Measurements from ENCODE around the gene KIFC3.
"Not testable (repeated sequence)": the region's sequence is repeated elsewhere in the genome, so short reads cannot be mapped to it uniquely, and the experiment has no call there.

DNA sequence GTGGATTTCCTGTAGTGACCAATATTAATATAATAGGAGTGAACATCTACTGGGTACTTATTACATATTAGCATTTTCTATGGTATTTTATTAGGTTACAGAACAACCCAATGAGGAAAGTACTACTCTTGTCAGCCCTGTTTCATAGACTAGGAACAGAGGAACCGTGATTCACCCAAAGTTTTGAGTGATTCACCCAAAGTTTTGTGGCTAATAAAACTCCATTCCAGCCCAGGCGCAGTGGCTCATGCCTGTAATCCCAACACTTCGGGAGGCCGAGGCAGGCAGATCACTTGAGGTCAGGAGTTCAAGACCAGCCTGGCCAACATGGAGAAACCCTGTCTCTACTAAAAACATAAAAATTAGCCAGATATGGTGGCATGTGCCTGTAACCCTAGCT is 33.1 kb upstream of the KIFC3 start:
- TF ChIP-seq, protein P1, sequence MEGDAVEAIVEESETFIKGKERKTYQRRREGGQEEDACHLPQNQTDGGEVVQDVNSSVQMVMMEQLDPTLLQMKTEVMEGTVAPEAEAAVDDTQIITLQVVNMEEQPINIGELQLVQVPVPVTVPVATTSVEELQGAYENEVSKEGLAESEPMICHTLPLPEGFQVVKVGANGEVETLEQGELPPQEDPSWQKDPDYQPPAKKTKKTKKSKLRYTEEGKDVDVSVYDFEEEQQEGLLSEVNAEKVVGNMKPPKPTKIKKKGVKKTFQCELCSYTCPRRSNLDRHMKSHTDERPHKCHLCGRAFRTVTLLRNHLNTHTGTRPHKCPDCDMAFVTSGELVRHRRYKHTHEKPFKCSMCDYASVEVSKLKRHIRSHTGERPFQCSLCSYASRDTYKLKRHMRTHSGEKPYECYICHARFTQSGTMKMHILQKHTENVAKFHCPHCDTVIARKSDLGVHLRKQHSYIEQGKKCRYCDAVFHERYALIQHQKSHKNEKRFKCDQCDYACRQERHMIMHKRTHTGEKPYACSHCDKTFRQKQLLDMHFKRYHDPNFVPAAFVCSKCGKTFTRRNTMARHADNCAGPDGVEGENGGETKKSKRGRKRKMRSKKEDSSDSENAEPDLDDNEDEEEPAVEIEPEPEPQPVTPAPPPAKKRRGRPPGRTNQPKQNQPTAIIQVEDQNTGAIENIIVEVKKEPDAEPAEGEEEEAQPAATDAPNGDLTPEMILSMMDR (tag by site-specific recombination; IDR thresholded peaks at IDR 0.05): not testable (repeated sequence)
- not testable (repeated sequence) for TF ChIP-seq ZNF488 (tag by site-specific recombination; IDR thresholded peaks at IDR 0.05); KLF1 (tag by site-specific recombination; IDR thresholded peaks at IDR 0.05); GLI4 (tag by site-specific recombination; IDR thresholded peaks at IDR 0.05); HOXA7 (CRISPR knock-in tag; IDR thresholded peaks at IDR 0.05; ENCODE audit: borderline replicate concordance); YY1 (tag by site-specific recombination; IDR thresholded peaks at IDR 0.05)
- TF ChIP-seq, protein P2, sequence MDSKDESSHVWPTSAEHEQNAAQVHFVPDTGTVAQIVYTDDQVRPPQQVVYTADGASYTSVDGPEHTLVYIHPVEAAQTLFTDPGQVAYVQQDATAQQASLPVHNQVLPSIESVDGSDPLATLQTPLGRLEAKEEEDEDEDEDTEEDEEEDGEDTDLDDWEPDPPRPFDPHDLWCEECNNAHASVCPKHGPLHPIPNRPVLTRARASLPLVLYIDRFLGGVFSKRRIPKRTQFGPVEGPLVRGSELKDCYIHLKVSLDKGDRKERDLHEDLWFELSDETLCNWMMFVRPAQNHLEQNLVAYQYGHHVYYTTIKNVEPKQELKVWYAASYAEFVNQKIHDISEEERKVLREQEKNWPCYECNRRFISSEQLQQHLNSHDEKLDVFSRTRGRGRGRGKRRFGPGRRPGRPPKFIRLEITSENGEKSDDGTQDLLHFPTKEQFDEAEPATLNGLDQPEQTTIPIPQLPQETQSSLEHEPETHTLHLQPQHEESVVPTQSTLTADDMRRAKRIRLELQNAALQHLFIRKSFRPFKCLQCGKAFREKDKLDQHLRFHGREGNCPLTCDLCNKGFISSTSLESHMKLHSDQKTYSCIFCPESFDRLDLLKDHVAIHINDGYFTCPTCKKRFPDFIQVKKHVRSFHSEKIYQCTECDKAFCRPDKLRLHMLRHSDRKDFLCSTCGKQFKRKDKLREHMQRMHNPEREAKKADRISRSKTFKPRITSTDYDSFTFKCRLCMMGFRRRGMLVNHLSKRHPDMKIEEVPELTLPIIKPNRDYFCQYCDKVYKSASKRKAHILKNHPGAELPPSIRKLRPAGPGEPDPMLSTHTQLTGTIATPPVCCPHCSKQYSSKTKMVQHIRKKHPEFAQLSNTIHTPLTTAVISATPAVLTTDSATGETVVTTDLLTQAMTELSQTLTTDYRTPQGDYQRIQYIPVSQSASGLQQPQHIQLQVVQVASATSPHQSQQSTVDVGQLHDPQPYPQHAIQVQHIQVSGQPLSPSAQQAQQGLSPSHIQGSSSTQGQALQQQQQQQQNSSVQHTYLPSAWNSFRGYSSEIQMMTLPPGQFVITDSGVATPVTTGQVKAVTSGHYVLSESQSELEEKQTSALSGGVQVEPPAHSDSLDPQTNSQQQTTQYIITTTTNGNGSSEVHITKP (tag by site-specific recombination; IDR thresholded peaks at IDR 0.05): not testable (repeated sequence)
